GM23248 (cell line): ENCODE results near the gene ZCCHC24.

Source experiments
- EZH2 ChIP-seq: fragments of 200-600 bp; sonication (generic); IDR thresholded peaks from 2 replicates; pipeline ENCODE4 v1.6.1; 2018; ENCODE audit warnings: antibody characterized with exemption, mild to moderate bottlenecking; ENCODE audit not compliant: insufficient read depth, poor library complexity, severe bottlenecking
- EZH2phosphoT487 ChIP-seq: fragments of 200-600 bp; sonication (generic); IDR thresholded peaks from 2 replicates; pipeline ENCODE4 v1.6.1; 2018; ENCODE audit warnings: antibody characterized with exemption, moderate library complexity, mild to moderate bottlenecking, low read depth; ENCODE audit not compliant: insufficient read depth

- no peak for TF ChIP-seq EZH2
- no peak for TF ChIP-seq EZH2phosphoT487
Measured at GRCh38 chr10:79359816-79360498, 85.5 kb downstream of the ZCCHC24 start.
